ENCODE data around the gene MRPL23.

Gene MRPL23

DNA sequence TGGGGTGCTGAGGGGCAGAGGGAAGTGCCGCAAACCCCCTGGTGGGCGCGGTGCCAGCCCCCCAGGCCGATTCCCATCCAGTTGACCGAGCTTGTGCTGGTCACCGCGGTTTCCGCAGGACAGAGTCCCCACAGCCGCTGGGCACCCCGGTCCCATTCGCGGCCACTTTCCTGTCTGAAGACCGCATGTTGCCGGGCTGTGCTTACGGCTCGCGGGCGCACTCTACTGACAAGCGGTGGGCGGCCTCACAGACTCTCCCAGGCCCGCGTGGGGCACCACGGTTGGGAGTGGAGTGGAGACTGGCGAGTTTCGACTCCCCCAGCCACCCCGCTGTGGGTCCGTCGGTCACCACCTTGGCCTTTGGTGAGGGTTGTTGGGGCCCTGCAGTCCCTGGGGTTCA lies 51.2 kb downstream of the MRPL23 start:
- no peak for DNase-seq

- DNase-seq = no peak
Observed at GRCh38 chr11:1998861-1999260, 51.7 kb downstream of the MRPL23 start.

DNA sequence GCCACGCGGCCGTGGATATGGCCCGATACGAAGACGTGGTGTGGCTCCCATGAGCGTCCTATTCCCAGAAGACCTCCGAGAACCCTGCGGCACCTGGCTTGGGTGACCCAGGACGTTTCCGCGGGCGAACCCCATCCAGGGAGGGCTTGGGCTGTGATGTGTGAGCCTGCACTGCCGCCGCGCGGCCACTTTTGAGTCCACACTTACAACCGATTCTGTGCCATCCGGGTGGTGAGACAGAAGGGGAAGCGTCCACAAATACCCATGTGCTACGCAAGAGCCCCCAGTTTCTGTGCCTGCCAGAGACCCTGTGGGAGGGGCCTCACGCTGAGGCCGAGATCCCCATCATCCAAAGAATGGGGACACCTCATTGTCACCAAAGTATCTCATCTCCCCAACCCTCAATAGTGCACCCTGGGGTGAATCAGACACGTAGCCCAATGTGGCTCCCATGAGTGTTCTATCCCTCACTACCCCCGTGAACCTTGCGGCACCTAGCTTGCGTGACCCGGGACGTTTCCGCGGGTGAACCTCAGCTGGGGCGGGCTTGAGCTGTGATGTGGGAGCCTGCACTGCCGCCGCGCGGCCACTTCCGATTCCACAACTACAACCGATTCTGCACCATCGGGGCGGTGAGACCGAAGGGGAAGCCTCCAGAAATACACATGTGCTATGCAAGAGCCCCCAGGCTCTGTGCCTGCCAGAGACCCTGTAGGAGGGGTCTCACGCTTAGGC lies 55.1 kb downstream of the MRPL23 start:
- no peak for DNase-seq

DNA sequence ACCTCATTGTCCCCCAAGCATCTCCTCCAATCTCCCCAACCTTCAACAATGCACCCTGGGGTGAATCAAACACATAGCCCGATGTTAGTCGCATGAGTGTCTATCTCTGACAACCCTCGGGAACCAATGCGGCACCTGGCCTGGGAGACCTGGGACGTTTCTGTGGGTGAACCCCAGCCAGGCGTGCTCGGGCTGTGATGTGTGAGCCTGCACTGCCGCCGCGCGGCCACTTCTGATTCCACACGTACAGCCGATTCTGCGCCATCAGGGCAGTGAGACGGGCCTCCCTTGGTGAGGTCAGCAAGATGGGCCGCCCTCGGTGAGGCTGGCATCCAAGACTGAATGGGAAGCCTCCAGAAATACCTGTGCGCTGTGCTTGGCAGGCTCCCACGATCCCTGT lies 55.7 kb downstream of the MRPL23 start:
- no peak for DNase-seq

- no peak for DNase-seq
Observed at GRCh38 chr11:2004466-2004865, 57.3 kb downstream of the MRPL23 start.

Measured in NCI-H187 (cell line).